Measurements from ENCODE around the gene LSM12. TPM values are rescaled to one million over a fixed set of nuclear protein-coding genes. Genes with fewer than 3 reads are reported as not detected.

Gene LSM12
- total RNA-seq, 1 donor from 2014 or later: 69.6 TPM

- Histone ChIP-seq H3K27ac (no peak overlapping the region), H3K9ac (no peak overlapping the region), H3K4me2 (no peak overlapping the region), H2AFZ (replicated peaks) (no peak overlapping the region), H3K4me3 (no peak overlapping the region), H3K79me2 (ENCODE audit: low read depth) (peaks cover 53% of the 10 kb centered on the region), H3K4me1 (peaks cover 25% of the 10 kb centered on the region), H3K27me3 (no peaks in the 10 kb centered on the region), H4K20me1 (ENCODE audit: low read depth) (peaks cover 31% of the 10 kb centered on the region), H3K36me3 (no peaks in the 10 kb centered on the region), H3F3A (ENCODE audit: low read depth) (peaks cover 53% of the 10 kb centered on the region), H3K9me3 (ENCODE audit: low read depth) (no peaks in the 10 kb centered on the region)
- Mint-ChIP-seq H3K36me3 (peaks cover 7% of the 10 kb centered on the region), H3K4me3 (peak overlapping the region; percentile 96), H3K4me1 (peaks cover 27% of the 10 kb centered on the region), H3K27ac (no peak overlapping the region), H3K27me3 (ENCODE audit: insufficient read depth, low read depth) (peaks cover 11% of the 10 kb centered on the region), H3K9me3 (no peaks in the 10 kb centered on the region)
- no peak for DNase-seq (ENCODE audit: low spot score)
- TF ChIP-seq EZH2phosphoT487 (IDR thresholded peaks at IDR 0.05) (no peak), CTCF (IDR thresholded peaks at IDR 0.05) (no peak), EZH2 (IDR thresholded peaks at IDR 0.05) (no peak)
Observed at GRCh38 chr17:44067545-44067940, 1.1 kb upstream of the LSM12 start.

GRCh38 chr17:44065668-44066203 is 735 bp downstream of the LSM12 start:
- no peak for DNase-seq (ENCODE audit: low spot score)
- Histone ChIP-seq H3K4me2 (peak overlapping the region; percentile 87), H4K20me1 (ENCODE audit: low read depth) (peaks cover 50% of the 10 kb centered on the region)

GRCh38 chr17:44063704-44064639 is 2.5 kb downstream of the LSM12 start:
- Histone ChIP-seq H4K20me1 (ENCODE audit: low read depth) (peaks cover 64% of the 10 kb centered on the region), H2AFZ (replicated peaks) (no peak overlapping the region), H3K9me3 (ENCODE audit: low read depth) (no peaks in the 10 kb centered on the region), H3F3A (ENCODE audit: low read depth) (peaks cover 30% of the 10 kb centered on the region), H3K9ac (no peak overlapping the region), H3K4me2 (peak overlapping the region; percentile 87), H3K27ac (peak overlapping the region; percentile 27), H3K4me3 (no peak overlapping the region), H3K4me1 (peaks cover 16% of the 10 kb centered on the region), H3K27me3 (no peaks in the 10 kb centered on the region), H3K79me2 (ENCODE audit: low read depth) (peaks cover 72% of the 10 kb centered on the region), H3K36me3 (peaks cover 6% of the 10 kb centered on the region)
- H3K4me3 Mint-ChIP-seq: peak overlapping the region; percentile 52
- H3K27ac Mint-ChIP-seq: no peak overlapping the region
- H3K36me3 Mint-ChIP-seq: peaks cover 28% of the 10 kb centered on the region
- peaks cover 12% of the 10 kb centered on the region for H3K27me3 Mint-ChIP-seq (ENCODE audit: insufficient read depth, low read depth)
- no peak for DNase-seq (ENCODE audit: low spot score)
- TF ChIP-seq EZH2 (IDR thresholded peaks at IDR 0.05): no peak
- H3K4me1 Mint-ChIP-seq: peaks cover 16% of the 10 kb centered on the region
- no peaks in the 10 kb centered on the region for H3K9me3 Mint-ChIP-seq

More at GRCh38 chr17:44065668-44066203, 735 bp downstream of the LSM12 start:
- Histone ChIP-seq H3K27me3 (no peaks in the 10 kb centered on the region), H3K27ac (peak overlapping the region; percentile 100), H3K4me3 (peak overlapping the region; percentile 97), H3K9ac (peak overlapping the region; percentile 89), H3K9me3 (ENCODE audit: low read depth) (no peaks in the 10 kb centered on the region), H3K79me2 (ENCODE audit: low read depth) (peaks cover 54% of the 10 kb centered on the region), H3K36me3 (no peaks in the 10 kb centered on the region), H2AFZ (replicated peaks) (peak overlapping the region; percentile 91), H3F3A (ENCODE audit: low read depth) (peaks cover 40% of the 10 kb centered on the region), H3K4me1 (peaks cover 19% of the 10 kb centered on the region)
- Mint-ChIP-seq H3K4me3 (peak overlapping the region; percentile 96), H3K36me3 (peaks cover 15% of the 10 kb centered on the region), H3K27me3 (ENCODE audit: insufficient read depth, low read depth) (peaks cover 12% of the 10 kb centered on the region), H3K9me3 (no peaks in the 10 kb centered on the region), H3K4me1 (peaks cover 21% of the 10 kb centered on the region), H3K27ac (peak overlapping the region; percentile 84)
- TF ChIP-seq EZH2 (IDR thresholded peaks at IDR 0.05) (no peak), CTCF (IDR thresholded peaks at IDR 0.05) (no peak), EZH2phosphoT487 (IDR thresholded peaks at IDR 0.05) (no peak)

Data from neural progenitor cell (in vitro differentiated cells).